HPDE6-E6E7 (cell line): ENCODE measurements around the gene ANKRD44.

Experiments
- DNase-seq: peaks from one replicate; pipeline ENCODE4 v3.0.0; 2011; ENCODE audit warnings: missing footprints; ENCODE audit errors: extremely low spot score

ANKRD44 gene

DNA sequence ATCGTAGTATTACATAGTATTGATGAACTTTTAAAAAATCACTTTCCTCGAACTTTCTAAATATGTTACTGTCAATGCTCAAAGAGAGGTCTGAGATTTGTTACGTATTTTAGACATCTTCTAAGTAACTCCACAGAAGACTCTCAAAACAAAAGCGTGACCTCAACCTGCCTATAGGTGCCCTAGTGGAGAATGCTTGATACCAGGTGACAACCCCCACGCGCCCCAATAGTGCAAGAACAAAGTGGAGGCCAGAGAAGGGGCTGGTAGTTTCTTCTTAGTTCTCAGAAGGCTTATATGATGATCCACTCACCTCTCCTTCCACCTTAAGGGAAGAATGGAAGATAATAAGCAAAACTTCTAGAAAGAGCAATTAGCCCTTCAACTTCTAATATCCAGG, 102.6 kb downstream of the ANKRD44 start:
- DNase-seq = no peak

DNA sequence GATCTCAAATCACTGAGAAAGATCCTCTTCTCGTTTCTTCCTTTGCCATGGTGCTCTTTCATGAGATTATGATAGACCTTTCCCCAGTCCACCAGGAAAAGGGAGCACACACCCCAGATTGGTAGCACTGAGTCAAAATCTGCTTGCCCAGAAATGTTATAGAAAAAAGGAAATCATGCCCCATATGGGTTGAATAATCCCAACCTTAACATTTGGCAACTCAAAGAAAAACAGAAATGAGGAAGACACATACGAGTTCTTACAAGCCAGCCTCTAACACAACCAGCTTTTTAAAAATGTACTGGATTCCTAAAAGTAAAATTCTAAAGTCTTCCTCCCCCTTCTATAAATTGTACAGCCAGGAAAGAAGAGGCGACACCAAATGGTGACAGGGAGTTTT, 103.0 kb downstream of the ANKRD44 start:
- DNase-seq = no peak

DNA sequence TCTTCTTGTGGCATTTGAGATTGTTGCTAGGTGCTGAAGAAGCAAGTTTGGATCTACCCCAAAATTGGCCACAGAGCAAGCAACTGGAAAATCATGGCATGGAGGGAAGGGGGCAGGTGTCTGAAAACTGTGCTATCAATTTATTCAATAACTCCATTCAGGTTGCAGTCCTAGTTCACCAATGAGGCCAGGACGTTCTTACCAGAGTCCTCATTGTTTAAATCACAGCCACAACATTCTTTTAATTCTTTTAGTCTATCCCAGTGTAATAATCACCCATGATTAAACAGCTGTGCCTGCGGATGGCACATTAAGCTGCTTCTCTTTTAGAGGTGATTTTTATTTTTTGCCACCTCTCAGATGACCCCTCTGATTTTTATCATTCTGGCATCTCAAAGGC, 103.5 kb downstream of the ANKRD44 start:
- no peak for DNase-seq

DNA sequence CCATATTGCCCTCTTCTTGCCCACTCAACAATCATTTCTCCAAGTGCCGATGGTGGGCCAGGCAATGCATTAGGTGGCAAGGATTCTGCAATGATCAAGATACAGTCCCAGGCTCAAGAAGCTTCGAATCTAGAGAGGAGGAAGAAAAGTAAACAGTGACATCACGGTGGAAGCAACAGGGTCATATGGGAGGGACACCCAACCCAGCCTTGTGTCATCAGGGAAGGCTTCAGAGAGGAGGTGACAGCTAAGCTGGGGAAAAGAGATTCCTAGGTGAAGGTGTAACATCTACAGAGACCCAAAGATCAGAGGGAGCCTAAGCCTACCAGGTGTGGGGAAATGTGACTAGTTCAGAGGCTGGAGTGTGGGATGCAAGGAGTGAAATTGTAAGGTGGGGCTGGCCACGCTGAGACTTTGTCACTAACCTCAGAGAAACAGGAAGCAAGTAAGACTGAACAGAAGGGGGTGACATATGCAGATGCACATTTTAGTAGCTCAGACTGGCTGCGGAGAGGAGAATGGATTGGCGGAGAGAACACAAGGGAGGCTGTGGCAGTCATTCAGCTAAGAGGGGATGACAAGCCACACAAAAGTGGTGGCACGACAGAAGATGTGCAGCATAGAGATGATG, 104.9 kb downstream of the ANKRD44 start:
- no peak for DNase-seq

DNA sequence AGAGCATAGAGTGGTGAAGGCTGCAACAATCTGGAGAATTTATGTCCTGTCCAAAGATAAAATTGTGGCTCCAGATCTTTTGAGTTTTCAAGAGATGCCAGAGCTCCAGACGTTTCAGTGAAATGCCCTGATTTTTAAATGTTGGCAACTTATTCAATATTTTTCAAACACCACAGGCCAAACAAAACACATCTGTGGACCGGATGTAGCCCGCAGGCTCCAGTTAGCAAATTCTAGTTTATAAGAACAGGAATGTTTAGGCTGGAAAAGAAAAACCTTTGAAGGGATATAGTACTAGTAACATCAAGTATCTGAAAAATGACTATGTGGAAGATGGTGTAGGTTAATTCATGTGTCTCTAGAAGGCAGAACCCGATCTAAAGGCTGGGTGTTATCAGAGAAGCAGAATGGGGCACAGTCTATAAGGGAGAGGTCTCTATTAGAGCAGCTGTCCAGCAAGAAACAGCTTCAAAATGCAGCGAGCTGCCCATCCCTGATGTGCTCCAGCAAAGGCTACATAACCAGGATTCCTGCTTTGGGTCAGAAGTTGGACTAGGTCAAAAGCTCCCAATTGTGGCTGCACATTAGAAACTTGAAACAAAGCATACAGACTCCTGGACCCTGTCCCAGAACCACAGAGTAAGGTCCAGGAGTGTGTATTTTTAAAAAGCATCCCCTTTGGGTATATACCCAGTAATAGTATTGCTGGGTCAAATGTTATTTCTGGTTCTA, 105.9 kb downstream of the ANKRD44 start:
- no peak for DNase-seq

DNA sequence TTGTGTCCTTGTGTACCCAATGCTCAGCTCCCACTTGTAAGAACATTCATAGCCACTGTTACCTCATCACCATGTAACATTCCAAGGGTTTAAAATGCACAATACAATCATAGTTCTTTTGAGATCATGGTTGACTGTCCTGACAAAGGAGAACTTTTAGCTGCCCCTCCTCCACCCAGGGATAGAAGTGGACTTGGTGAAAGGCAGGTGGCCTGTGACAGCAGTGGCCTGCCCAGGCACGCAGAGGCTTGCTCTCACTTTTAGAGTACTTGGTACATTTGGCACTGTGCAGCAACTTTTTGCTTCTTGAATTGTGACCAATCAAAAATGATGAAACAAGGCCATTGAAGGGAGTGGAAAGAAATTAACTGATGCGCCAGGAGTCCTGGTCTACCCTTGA, 108.7 kb downstream of the ANKRD44 start:
- DNase-seq = no peak

DNA sequence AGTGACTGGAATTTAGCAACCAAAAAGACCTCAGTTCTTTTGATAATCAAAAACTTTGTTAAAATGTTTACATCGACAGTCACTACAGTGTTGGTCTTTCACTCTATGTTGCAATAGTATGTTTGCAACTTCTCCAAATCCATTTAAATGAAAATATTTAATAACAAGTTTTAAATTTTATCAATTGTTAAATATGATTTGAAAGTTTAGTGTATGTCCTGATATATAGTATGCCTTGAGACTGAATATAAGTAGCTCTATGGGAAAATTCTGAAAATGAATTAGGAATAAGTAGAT, 109.9 kb downstream of the ANKRD44 start:
- no peak for DNase-seq

DNA sequence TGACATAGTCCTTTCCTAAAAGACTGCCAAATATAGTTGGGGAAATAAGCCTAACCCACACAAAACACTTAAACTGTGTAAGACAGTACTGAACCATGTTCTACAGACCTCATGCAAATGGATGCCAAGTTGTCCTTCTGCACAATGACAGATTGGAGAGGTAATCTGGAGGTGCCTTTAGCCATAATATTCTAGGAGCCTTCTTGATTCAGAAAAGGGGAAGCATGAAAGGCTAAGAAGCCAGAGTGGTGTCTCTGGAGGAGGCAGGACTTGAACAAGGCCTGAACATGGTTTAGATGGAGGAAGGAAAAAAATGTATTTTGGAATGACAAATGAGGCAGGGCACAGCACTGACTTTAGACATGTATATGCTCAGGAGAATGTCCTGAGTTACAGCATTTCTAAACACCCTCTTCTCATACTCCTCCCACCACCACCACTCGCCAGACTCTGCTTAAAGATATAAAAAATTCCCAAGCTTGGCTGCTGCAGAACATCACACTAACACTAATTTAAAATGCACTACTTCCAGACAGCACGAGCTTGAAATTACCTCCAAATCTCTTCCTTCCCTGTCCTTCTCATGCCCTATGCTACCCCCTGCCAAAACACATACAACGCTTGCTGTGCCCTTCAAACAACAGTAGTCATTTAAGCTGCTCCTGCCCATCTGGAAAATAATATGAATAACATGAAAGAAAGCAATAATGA, 110.4 kb downstream of the ANKRD44 start:
- no peak for DNase-seq

DNA sequence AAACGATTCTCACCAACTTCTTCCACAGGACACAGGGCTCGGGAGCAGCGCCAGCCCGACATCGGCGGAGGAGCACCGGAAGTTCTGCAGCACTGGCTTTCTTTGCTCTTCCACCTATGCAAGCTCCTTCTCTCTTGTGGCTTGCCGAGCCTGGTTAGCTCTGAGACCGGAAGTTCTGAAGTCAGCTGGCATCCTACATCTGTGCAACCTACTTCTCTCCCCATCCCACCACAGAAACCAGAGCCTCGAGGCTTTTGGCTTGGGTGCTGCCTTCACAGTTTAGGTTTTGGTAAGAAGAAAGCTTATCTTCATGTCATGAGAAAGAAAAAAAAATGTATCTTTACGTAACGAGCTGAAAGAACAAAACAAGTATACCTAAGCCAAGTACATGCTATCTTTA, 111.7 kb downstream of the ANKRD44 start:
- DNase-seq = no peak

DNA sequence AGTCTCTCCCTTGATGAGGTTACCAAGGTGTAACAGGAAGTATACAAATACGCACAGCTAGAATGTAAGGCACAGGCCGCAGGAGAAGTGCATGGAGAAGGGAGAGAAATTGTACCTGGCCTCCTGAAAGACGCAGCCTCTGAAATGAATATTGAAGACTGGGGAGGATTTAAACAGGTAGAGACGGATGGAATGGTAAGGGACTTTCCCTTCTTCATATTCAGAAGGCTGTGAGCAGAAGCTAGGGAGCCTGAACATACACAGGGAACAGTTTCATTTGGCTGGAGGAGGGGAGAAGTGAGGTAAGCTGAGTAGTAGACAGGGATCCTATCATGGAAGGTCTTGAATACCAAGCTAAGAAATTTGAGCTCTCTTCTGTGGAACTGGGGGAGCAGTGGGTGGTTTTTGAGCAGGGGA, 112.7 kb downstream of the ANKRD44 start:
- no peak for DNase-seq

DNA sequence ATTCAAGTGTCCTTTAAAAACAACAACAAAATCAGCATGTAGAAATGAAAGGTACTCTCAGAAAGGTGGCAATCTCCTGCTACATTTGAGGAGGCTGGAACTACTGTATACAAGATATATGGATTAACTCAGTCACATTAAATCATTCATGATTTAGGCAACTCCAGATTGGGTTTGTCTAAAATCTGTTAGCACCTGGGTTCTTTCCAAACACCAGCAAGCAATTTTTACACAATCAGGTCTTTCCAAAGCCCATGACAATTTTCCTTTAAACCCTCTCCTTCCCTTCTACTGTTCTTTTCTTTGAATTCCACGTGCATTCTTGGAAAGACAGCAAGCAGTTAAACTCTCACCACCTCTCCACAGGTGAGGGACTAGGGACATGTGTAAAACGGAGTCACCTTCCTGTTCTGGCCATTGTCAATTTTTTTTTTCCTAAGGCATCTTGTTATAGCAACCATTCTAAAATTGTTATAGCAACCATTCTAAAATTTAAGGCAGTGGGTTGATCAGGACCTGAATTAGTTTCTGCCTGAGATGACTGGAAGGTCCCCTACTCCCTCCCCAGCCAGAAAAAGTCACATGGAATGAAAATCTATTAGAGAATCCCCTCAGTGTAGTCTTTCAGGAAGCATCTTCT, 113.9 kb downstream of the ANKRD44 start:
- no peak for DNase-seq

DNA sequence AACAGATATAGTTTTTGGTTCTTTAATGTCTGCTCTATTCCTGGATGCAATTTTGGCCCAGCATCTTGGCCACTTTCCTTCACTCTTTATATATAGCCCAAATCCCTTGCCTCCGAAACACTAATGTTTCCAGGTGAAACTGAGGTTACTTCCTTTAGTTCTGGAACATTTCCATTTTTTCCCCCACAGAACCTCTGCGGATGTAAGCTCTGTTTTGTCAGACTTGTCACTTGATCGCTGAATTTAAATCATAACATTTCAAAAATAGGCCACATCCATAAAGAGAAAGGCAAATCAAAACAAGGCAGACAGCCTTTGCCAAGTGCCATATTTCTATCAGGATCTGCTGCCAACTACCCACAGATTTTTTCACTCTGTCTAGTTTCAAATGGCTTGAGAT, 115.1 kb downstream of the ANKRD44 start:
- no peak for DNase-seq

DNA sequence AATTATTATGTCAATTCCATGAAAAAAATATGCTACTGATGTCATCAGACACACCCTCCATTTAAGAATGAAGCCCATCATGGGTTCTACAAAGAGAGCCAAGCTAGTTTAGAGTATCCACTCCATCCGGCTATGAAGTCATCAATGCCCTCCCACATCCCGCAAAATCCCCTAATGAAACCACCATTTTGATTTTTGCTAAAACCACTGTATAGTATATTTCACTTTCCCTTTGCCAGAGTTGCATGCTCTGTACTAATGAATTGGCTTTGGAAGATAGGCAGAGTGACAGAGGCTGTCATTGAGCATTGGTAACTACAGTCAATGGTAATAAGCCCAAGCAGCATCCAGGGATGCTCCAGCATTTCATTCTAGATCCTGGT, 118.6 kb downstream of the ANKRD44 start:
- no peak for DNase-seq

DNA sequence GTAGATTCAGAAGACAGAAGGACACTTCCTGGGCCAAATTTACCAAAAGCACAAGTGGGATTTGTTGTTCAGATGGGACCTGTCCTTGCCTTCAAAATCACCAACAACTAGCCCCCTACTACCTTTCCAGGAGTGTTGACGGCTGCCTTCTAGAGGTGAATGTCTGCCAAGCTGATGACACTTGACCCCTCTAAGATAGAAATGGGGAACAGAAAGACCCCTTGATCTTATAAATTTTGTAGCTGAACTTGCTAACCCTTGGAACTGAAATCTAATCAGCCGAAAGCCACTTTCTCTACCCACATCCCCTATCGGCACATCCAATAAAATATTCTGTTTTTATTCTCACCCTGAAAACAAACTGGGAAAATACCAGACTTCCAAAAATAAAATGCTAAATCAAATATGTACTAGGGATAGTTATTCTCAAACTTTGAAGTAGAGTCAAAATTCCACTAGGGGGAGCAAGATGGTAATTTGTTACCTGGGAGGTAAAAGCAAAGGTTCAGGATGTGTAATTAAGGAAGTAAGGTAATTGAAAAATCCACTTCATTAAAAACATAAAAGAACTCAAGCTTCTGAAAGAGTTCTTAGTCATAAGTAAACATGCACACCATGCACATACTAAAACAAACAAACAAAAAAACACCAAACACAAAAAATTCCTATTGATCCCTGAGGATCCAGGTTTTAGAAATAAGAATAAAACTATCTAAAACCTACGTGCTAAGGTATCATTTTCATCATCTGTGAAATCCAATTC, 119.2 kb downstream of the ANKRD44 start:
- DNase-seq = no peak

DNA sequence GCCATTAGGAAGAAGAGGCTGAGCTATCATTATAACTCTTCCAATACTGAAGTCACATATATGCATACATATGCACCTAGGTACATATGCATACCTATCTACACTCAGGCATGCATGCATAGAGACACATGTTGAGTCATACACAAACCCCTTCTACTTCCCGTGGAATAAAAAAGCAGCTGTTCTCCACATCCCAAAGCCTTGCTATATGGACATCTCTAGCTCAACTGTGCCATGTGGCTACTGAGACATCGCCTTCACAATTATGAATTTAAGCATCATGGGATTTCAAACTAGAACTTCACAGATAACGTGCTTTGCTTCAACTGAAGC, 120.5 kb downstream of the ANKRD44 start:
- DNase-seq = no peak

DNA sequence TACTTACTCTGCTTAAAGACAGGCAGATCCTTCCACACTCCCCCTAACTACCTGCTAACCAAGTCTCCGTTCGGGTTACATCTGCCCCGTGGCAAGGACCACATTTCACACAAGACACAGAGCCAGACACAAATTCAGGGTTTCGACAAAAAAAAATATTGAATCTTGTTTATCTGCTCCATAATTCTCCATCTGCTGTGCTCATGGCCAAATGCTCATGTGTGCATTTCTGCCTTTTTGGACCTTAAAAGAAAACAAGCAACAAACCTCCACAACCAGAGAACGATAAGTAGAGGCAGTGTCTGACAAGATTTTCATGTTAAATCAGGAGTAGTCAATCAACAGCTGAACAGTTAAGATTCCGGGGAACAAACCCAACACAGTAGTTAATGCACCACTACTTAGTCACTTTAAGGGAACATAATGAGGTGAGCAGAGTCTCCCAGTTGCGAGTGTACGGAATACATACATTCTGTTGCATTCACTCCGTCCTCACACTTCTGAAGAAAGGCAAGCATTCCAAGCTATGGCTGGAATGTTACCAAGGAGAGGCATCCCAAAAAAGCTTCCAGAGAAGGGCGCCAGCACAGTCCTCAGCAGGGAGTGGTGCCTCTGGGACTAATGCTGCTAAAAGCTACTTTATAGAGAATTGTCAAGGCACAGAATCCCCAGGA, 121.0 kb downstream of the ANKRD44 start:
- DNase-seq = no peak

DNA sequence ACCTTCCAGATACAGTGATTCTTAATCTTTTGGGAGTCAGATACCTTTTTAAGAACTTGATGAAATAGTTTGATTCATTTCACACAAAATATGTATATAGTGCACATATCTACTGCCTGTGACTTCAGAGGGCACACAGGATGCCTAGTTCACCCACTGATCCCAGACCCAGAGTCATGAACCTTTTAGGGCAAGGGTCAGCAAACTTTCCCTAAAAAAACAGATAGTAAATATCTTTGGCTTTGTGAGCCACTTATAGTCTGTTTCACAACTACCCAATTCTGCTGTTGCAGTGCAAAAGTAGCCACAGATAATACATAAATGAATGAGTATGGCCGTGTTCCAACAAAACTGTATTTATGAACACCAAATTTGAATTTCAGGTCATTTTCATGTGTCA, 124.9 kb downstream of the ANKRD44 start:
- no peak for DNase-seq

DNA sequence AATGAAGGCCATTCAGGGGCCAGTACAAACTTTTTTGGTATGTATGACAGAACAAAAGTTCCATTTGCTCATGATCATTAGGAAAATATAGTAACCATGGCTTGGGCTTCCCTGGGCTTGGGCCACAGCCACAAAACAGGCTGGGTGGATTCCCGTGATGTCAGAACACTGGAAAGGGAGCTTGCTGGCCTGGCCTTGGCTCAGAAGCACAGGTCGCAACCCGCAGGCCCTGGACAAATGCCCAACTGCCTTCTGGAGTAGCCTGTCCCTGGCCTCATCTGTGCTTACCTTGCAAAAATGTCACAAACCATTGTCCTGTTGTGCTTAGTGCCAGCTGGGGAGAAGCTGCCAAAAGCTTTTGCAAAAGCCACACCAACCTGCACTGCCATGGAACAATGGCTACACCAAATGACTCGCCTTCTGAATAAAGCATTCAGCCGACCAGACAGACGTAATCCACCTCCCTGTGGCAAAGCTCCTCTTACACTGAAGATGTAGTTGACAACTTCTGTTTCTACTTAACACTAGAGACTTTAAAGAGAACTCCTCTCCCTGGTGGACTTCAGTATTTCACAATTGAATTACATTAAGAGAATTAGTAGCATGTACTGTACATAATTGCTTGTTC, 125.5 kb downstream of the ANKRD44 start:
- DNase-seq = no peak

DNA sequence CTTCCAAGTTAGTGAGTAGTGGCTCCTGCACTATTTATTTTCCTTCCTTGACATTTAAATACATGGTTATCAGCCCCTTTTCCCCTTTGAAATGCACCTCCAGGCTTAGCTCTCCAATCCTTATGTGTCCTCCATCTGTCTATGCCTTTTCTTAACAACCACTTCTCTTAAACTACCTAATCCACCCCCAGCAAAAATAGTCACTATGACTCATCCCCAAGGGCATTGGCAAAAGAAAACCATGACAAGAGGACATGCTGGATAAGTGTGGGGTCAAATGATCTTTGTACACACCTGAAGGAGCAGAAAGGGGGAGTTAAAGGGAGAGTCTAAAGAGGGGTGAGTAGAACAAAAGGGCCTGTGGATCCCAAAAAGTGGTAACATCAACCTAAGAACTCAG, 127.2 kb downstream of the ANKRD44 start:
- no peak for DNase-seq

DNA sequence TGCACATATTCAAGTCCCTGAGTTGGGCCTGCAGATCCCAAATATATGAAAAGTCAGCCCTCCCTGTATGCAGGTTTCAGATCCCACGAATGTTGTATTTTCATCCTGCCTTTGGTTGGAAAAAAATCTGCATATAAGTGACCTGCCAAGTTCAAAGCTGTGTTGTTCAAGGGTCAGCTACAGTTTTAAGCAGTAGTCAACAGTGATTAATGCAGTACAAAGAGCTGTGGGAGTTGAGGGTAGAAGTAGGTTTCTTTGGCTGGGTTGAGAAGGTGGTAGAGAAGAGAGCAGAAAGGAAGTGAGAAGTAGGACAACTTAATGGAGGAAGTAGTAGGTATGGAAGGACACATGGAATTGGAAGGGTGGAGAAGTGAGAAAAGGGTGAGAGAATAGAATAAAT, 127.9 kb downstream of the ANKRD44 start:
- DNase-seq = no peak

DNA sequence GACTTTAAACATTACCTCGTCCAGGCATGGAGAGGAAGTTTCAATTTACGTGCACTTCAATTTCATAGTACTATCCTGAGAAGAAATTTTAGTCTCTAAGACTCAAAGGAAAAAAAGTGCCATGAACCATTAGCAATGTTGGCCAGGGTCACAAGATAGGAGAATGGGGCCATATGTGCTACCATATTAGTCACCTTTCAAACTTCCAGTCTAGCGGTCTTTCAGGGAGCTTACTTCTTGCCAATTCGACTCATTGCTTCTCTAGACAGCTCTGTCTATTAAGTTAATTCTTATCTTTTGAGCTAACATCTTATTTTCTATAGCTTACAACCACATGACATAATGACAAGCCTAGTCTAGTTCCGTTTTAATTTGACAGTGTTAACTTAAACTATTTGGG, 129.1 kb downstream of the ANKRD44 start:
- no peak for DNase-seq
